Measurements from ENCODE around the gene UMPS.

GRCh38 chr3:124694486-124694885 lies 35.8 kb upstream of the UMPS start:
- TF ChIP-seq CTCF (optimal IDR thresholded peaks at IDR 0.05 in 1 of 3, IDR thresholded peaks at IDR 0.05 in 1 of 3, conservative IDR thresholded peaks at IDR 0.05 in 1 of 3; ENCODE audit: extremely low read depth in 1 of 3, insufficient read depth in 2 of 3, low read length in 3 of 3) (no peak), EZH2 (IDR thresholded peaks at IDR 0.05; ENCODE audit: low read length) (no peak)
